ENCODE measurements around the gene TUT4.

- TF ChIP-seq CTCF (IDR thresholded peaks at IDR 0.05) (no peak), EP300 (IDR thresholded peaks at IDR 0.05) (no peak), POLR2A (IDR thresholded peaks at IDR 0.05) (no peak), POLR2AphosphoS5 (IDR thresholded peaks at IDR 0.05) (no peak)
Observed at GRCh38 chr1:52600533-52601179, 47.8 kb upstream of the TUT4 start.
